Measurements from ENCODE around the gene MAVS.

The MAVS gene

DNA sequence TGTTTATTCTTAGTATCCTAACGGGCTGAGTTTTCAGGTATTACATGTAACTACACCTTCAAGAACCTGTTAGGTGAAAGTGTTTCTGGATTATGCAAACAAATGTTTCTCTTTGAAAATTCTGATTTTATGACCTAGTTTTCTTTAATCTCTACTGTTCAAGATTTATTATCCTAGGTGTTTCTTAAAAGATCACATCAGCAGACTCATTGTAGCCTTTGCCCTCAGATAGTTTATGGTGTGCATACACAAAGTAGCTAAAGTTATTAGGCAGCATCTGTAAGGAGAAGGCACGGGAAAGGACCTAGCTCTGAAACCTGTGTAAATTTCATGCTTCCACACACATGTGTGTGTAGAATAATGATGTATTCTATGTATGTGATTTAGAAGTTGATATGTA, 64.2 kb downstream of the MAVS start:
- DNase-seq (ENCODE audit: low read depth in 2 of 2) = no peak

DNA sequence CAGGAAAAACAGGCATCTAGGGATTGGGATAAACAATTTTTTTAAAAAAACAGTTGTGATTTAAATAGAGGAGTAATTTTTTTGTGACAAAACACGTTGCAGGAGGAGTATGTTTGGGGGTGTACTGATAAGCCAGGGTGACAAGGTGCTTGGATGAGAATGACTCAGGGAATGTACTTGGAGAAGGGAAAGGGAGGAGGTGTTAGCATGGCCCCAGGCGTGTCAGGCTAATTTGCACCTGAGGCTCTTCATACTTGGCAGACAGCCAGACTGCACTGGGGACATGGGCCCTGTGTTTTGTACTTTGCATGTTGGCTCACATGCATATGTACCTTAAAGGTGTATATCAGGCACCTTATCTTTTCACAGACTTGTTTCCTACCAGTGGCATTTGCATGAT, 65.3 kb downstream of the MAVS start:
- DNase-seq (ENCODE audit: low read depth in 2 of 2) = no peak

DNA sequence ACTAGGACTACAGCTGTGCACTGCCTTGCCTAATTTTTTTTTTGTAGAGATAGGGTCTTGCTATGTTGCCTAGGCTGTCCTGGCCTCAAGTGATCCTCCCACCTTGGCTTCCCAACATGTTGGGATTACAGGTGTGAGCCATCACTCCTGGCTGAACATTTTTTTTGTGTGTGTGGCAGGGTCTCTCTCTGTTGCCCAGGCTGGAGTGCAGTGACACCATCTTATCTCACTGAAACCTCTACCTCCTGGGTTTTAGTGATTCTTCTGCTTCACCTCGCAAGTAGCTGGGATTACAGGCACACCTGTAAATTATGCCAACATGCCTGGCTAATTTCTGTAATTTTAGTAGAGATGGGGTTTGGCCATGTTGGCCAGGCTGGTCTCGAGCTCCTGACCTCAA, 67.8 kb downstream of the MAVS start:
- no peak for DNase-seq (ENCODE audit: low read depth in 2 of 2)

DNA sequence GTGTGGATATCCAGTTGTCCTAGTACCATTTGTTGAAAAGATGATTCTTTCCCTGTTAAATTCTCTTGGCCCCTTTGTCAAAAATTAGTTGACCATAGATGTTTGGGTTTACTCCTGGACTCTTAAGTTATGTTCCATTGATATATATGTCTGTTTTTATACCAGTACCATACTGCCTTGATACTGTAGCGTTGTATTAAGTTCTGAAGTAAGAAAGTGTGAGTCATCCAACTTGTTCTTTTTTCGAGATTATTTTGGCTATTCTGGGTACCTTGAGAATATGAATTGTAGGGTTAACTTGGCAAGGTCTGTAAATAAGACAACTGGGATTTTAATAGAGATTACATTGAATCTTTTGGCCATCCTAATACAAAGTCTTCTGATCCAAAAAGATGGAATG, 69.1 kb downstream of the MAVS start:
- DNase-seq (ENCODE audit: low read depth in 2 of 2) = no peak

DNA sequence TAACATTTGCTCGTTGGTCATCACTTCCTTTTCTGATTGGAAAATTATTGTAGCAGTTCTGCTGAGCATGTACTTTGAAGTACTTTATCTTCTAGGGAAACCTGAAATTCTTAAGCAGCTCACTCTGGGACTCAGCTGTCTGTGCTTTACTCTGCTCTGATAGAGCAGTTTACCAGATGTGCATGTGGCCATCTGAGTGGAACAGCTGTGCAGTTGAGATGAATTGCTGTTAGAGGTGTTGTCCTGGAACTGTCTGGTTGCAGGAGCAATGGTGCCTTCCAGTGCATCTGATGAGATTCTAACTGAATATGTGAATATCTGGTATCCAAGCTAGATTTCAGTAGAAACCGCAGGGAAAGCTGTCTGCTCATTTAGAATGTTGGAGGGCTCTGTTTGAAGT, 69.7 kb downstream of the MAVS start:
- DNase-seq (ENCODE audit: low read depth in 2 of 2) = no peak

DNA sequence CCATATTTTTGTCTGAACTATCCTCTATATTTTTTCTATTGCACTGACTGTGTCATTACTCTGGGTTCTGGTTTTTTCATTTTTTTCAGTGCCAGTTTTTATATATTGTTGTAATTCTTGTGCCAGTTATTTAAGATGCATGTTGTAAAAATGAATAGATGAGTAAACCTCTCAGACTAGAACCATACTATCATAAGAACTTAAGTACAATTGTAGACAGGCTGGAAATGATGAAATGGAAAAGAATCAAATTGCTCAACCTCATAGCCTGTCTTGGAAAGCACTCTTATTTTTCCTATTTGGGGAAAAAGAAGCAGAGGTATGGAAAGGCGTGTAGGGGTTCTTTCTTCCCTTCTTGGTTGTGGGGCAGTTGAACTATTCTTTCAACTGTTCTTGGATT, 72.7 kb downstream of the MAVS start:
- DNase-seq (ENCODE audit: low read depth in 2 of 2) = no peak

DNA sequence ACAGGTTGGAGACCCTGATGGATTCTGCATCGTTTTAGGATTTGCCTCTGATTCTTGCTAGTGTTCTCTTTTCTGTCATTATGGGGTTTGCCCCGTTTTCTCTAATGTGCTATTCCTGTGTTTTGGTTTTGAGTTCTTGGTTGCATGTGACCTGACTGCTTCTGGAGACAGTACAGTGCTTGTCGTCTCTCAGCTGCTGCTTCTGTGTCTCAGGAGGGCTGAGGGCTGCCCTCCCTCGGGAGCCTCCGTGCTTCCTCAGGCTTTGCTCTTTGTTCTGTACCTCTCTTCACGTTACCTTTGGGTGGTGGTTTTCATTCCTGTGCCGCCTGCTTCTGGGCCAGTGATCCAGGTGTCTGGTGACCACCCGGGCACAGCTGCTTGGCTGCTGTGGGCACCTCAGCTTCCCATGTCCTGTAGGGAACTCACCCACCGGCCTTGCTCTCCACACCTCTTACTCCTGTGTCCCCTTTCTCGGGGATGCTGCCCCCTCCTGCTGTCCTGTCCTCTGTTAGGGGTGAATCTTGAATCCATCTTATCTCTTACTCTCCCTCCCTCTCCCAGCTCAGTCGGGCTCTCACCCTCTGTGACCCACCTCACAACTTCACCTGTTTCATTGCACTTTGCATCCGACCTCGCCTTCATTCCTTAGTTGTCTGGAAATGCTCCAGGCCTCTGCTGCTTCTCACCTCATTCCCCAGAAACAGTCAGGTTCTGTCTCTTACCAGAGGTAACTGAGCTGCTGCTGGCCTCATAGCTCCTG, 75.8 kb downstream of the MAVS start:
- no peak for DNase-seq (ENCODE audit: low read depth in 2 of 2)

DNA sequence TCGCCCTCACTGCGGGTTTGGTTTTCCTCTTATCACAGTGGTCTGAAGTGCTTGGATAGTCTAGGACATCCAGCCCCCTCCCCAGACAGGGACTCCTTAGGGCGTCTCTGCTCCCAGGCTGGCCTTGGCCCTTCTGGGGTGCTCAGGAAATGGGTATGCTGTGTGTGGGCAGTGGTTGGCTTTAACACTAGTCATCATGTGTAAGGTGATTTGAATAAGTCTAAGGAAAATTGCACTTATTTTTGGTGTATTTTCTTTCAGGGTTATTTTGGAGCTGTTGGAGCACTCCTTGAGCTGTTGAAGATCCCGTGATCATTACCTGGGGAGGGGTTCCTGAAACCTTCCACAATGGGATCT, 76.3 kb downstream of the MAVS start:
- DNase-seq (ENCODE audit: low read depth in 2 of 2) = no peak

DNA sequence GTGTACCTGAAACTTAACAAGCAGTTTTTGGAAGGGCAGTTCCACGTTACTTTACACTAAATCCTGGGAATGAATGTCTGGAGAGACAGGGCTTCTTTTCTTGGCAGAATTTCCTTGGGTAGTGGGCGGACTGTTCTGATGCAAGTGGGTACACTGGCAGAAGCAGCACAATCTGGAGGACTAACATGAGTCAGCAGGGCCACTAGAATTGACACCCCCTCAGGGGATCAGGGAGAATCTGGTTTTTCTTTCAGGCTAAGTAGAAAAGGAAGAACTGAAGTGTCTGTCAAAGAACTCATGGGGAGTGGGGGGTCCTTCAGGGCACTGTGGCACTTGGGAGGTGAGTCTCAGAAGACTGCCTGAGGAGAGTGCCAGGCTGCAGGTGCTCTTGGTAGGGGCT, 77.2 kb downstream of the MAVS start:
- DNase-seq (ENCODE audit: low read depth in 2 of 2) = no peak

DNA sequence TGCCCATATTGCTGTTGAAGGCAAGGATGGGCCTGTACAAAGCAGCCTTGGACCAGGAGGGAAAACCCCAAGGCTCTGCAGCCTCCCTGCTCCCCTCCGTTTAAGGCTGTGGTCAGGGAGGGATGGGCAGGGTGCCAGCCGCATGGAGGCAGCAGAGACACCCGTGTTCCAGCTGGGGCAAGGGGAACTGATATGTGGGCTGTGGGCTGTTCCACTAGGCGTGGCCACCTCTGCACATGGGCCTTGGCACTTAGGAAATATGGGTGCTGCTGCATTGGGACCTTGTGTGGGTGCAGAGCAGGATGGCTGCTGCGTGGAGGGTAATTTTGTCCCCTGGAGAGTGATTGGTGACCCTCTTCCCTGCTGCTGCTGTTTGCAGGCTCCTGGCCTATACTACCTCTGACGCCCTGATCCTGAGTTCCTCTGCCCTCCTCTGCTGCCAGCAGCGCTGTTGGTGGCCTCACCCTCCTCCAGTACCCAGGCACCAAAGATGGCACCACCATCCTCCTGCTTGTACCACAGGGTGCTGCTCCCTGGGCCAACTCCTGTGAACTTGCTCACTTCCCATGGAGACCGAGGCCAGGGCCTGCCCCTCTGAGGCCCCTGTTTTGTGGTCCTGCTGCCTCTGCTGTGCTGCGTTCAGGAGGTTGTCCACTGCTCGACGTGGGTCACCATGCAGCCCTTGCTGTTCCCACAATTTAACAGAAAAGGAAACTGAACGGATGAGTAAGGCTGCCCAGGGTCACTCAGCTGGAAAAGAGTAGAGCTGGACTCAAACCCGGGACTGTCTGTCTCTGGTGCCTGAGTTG, 77.9 kb downstream of the MAVS start:
- DNase-seq (ENCODE audit: low read depth in 2 of 2) = no peak

DNA sequence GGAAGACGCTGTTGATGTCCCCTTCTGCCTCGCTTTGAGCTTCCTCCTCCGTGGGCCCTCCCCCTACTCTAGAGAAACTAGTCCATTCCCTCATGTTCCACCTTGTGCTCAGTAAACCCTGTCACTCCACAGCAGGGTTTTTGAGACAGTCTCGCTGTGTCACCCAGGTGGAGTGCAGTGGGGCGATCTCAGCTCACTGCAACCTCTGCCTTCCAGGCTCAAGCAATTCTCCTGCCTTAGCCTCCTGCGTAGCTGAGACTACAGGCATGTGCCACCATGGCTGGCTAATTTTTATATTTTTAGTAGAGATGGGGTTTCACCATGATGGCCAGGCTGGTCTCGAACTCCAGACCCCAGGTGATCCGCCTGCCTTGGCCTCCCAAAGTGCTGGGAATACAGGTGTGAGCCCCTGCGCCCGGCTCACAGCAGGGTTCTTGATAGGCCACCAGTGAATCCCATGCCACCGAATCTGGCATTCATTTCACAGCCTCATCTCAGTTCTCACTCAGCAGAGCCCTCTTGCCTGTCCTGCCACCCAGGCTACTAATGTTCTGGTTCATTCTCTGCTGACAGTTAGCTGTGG, 78.6 kb downstream of the MAVS start:
- DNase-seq (ENCODE audit: low read depth in 2 of 2) = no peak
